Liver (tissue), 9 donors: ENCODE results near the gene CDH4. TPM values are rescaled to one million over a fixed set of nuclear protein-coding genes. Genes with fewer than 3 reads are reported as not detected.

ENCODE experiments used
- DNase-seq: peaks from one replicate; pipeline ENCODE4 v3.0.0-alpha.2; 2017; ENCODE audit warnings: low spot score
- H3K27ac ChIP-seq, 2 donors: one replicate each; pipeline ENCODE4 v1.7.0; 2013; ENCODE audit warnings: inconsistent platforms in 2 of 2, low read length in 2 of 2, control low read depth in 1 of 2, low read depth in 1 of 2, mild to moderate bottlenecking in 1 of 2
- H3K27me3 ChIP-seq, 4 donors: one replicate each; pipeline versions ENCODE4 v1.6.1 to v1.7.0; 2013; ENCODE audit warnings: low read length in 3 of 4, inconsistent platforms in 1 of 4, mild to moderate bottlenecking in 1 of 4, moderate library complexity in 1 of 4; ENCODE audit not compliant: control insufficient read depth in 4 of 4, insufficient read depth in 4 of 4
- H3K36me3 ChIP-seq, 4 donors: one replicate each; pipeline versions ENCODE4 v1.6.1 to v1.7.0; 2013; ENCODE audit warnings: low read length in 3 of 4, mild to moderate bottlenecking in 3 of 4, low read depth in 1 of 4, moderate library complexity in 1 of 4; ENCODE audit not compliant: control insufficient read depth in 4 of 4, insufficient read depth in 3 of 4
- H3K4me1 ChIP-seq, 4 donors: one replicate each; pipeline versions ENCODE4 v1.6.1 to v1.7.0; 2013; ENCODE audit warnings: low read length in 3 of 4, mild to moderate bottlenecking in 3 of 4, moderate library complexity in 1 of 4; ENCODE audit not compliant: control insufficient read depth in 4 of 4, insufficient read depth in 4 of 4
- H3K4me3 ChIP-seq, 3 donors: one replicate each; pipeline versions ENCODE4 v1.6.1 to v1.7.0; 2013; ENCODE audit warnings: low read length in 3 of 3, control low read depth in 1 of 3, low read depth in 1 of 3, mild to moderate bottlenecking in 1 of 3
- H3K9ac ChIP-seq, 2 donors: one replicate each; pipeline ENCODE4 v1.7.0; 2013; ENCODE audit warnings: low read length in 2 of 2, mild to moderate bottlenecking in 2 of 2, moderate library complexity in 2 of 2, control low read depth in 1 of 2, low read depth in 1 of 2
- H3K9me3 ChIP-seq, 4 donors: one replicate each; pipeline versions ENCODE4 v1.6.1 to v1.7.0; 2013; ENCODE audit warnings: low read length in 3 of 4; ENCODE audit not compliant: control insufficient read depth in 4 of 4
- EGR1 ChIP-seq, 2 donors: IDR thresholded peaks; 2 replicates each; pipeline ENCODE4 v1.6.1; 2016 to 2018; ENCODE audit warnings: antibody characterized with exemption in 2 of 2, low read depth in 2 of 2
- FOXA1 ChIP-seq: IDR thresholded peaks from 2 replicates; pipeline ENCODE4 v1.6.1; 2016; ENCODE audit warnings: antibody characterized with exemption
- FOXA2 ChIP-seq: IDR thresholded peaks from 2 replicates; pipeline ENCODE4 v1.6.1; 2016; ENCODE audit warnings: antibody characterized with exemption
- HNF4A ChIP-seq, 2 donors: conservative IDR thresholded peaks; 2 replicates each; pipeline ENCODE4 v1.6.1; 2016; ENCODE audit warnings: antibody characterized with exemption in 2 of 2, mild to moderate bottlenecking in 2 of 2
- HNF4G ChIP-seq: IDR thresholded peaks from 2 replicates; pipeline ENCODE4 v1.6.1; 2016; ENCODE audit warnings: antibody characterized with exemption
- JUND ChIP-seq, 2 donors: IDR thresholded peaks; 2 replicates each; pipeline ENCODE4 v1.6.1; 2016; ENCODE audit warnings: antibody characterized with exemption in 2 of 2
- NR2F2 ChIP-seq: IDR thresholded peaks from 2 replicates; pipeline ENCODE4 v1.6.1; 2016; ENCODE audit warnings: antibody characterized with exemption
- RAD21 ChIP-seq, 2 donors: IDR thresholded peaks; 2 replicates each; pipeline ENCODE4 v1.6.1; 2016; ENCODE audit warnings: antibody characterized with exemption in 2 of 2, mild to moderate bottlenecking in 2 of 2
- RXRA ChIP-seq, 2 donors: IDR thresholded peaks; 2 replicates each; pipeline ENCODE4 v1.6.1; 2017 to 2018; ENCODE audit warnings: antibody characterized with exemption in 2 of 2, mild to moderate bottlenecking in 1 of 2
- SP1 ChIP-seq: IDR thresholded peaks from 2 replicates; pipeline ENCODE4 v1.6.1; 2018; ENCODE audit warnings: antibody characterized with exemption, mild to moderate bottlenecking
- TAF1 ChIP-seq: conservative IDR thresholded peaks from 2 replicates; pipeline ENCODE4 v1.6.1; 2016; ENCODE audit warnings: antibody characterized with exemption, mild to moderate bottlenecking
- YY1 ChIP-seq: IDR thresholded peaks from 2 replicates; pipeline ENCODE4 v1.6.1; 2016; ENCODE audit warnings: antibody characterized with exemption, mild to moderate bottlenecking
- WGBS: extraction: QIAGEN DNeasy Blood & Tissue Kit; methylation state at CpG from one replicate; pipeline ENCODE4 v1.1.7; 2013; 5-methylcytosine and 5-hydroxymethylcytosine counted together
- polyA plus RNA-seq, 2 donors: library from polyadenylated mRNA; stranded (reverse) in 1 of 2; unstranded in 1 of 2; fragments of 200-250 nt in 1 of 2; fragments of >200 nt in 1 of 2; fragmentation: Nextera tagmentation in 1 of 2; extraction: Ambion mirVana in 1 of 2; gene quantifications; one replicate each; pipeline versions ENCODE4 v1.2.1 to v1.2.3, GENCODE V29; 2013 to 2015
- total RNA-seq, 2 donors: library from RNA; depleted of rRNA; stranded (reverse); fragments of >200 nt; gene quantifications; one replicate each; pipeline ENCODE4 v1.2.3, GENCODE V29; 2014
- TF ChIP-seq, protein P1 (sequence below): IDR thresholded peaks from 2 replicates; pipeline ENCODE4 v1.6.1; 2016; ENCODE audit warnings: antibody characterized with exemption
- TF ChIP-seq, protein P2 (sequence below): fragments of 150-350 bp; IDR thresholded peaks from 2 replicates; pipeline ENCODE4 v1.5.1; 2017; ENCODE audit warnings: improper control_type of control experiment, low read depth, low read length; ENCODE audit not compliant: missing input control
- TF ChIP-seq, protein P3 (sequence below): IDR thresholded peaks from 2 replicates; pipeline ENCODE4 v1.6.1; 2016; ENCODE audit warnings: antibody characterized with exemption
- TF ChIP-seq, protein P4 (sequence below): IDR thresholded peaks from 2 replicates; pipeline ENCODE4 v1.6.1; 2016; ENCODE audit warnings: antibody characterized with exemption, mild to moderate bottlenecking
- TF ChIP-seq, protein P5 (sequence below): IDR thresholded peaks from 2 replicates; pipeline ENCODE4 v1.6.1; 2016; ENCODE audit warnings: antibody characterized with exemption
- donor health status: healthy.
- donor health status: healthy.
- donor health status: healthy.
- donor health status: healthy.
- donor health status: healthy.

CDH4 gene
- total and polyA plus RNA-seq, 4 donors: 0.03 to 0.25 (median 0.19) TPM; not detected in 1

DNA sequence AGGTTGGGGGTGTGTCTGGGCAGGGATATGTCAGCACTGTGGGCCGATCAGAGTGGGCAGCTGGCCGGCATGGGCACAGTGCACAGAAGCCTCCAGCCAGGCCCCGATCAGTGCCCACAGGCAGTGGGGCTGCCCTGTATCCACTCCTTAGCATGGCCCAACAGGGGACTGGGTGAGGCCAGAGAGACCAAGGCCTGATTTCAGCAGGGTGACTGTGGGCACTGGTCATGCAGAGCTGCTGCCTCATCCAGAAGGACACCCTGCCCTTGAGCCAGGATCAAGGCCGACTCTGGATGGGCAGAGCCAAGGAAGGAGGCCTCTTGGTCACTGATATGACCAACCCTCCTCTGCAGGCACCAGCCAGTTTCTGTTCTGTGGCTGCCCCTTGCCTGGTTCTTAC, 159.7 kb downstream of the CDH4 start:
- H3K4me3 ChIP-seq: no peak overlapping the region
- no peak for DNase-seq
- no peak overlapping the region for H3K27ac ChIP-seq
- H3K36me3 ChIP-seq: no peaks in the 10 kb centered on the region
- peaks cover 0 to 11% (median 4%) of the 10 kb centered on the region in 4 donors for H3K9me3 ChIP-seq
- TF ChIP-seq, protein P1, sequence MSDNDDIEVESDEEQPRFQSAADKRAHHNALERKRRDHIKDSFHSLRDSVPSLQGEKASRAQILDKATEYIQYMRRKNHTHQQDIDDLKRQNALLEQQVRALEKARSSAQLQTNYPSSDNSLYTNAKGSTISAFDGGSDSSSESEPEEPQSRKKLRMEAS: no peak
- TF ChIP-seq EGR1 (IDR thresholded peaks at IDR 0.05; ENCODE audit: low read depth in 2 of 2) (no peak), TAF1 (no peak), NR2F2 (no peak), RXRA (IDR thresholded peaks at IDR 0.05) (no peak), HNF4G (no peak), FOXA2 (no peak), RAD21 (IDR thresholded peaks at IDR 0.05) (no peak), JUND (IDR thresholded peaks at IDR 0.05) (no peak), YY1 (no peak)
- TF ChIP-seq, protein P2, sequence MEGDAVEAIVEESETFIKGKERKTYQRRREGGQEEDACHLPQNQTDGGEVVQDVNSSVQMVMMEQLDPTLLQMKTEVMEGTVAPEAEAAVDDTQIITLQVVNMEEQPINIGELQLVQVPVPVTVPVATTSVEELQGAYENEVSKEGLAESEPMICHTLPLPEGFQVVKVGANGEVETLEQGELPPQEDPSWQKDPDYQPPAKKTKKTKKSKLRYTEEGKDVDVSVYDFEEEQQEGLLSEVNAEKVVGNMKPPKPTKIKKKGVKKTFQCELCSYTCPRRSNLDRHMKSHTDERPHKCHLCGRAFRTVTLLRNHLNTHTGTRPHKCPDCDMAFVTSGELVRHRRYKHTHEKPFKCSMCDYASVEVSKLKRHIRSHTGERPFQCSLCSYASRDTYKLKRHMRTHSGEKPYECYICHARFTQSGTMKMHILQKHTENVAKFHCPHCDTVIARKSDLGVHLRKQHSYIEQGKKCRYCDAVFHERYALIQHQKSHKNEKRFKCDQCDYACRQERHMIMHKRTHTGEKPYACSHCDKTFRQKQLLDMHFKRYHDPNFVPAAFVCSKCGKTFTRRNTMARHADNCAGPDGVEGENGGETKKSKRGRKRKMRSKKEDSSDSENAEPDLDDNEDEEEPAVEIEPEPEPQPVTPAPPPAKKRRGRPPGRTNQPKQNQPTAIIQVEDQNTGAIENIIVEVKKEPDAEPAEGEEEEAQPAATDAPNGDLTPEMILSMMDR: no peak
- TF ChIP-seq, protein P3, sequence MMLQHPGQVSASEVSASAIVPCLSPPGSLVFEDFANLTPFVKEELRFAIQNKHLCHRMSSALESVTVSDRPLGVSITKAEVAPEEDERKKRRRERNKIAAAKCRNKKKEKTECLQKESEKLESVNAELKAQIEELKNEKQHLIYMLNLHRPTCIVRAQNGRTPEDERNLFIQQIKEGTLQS: no peak
- H3K4me1 ChIP-seq: no peaks in the 10 kb centered on the region
- WGBS: 72% methylated on average over 4 of the region's 4 CpGs
- no peak overlapping the region for H3K9ac ChIP-seq
- no peaks in the 10 kb centered on the region for H3K27me3 ChIP-seq

DNA sequence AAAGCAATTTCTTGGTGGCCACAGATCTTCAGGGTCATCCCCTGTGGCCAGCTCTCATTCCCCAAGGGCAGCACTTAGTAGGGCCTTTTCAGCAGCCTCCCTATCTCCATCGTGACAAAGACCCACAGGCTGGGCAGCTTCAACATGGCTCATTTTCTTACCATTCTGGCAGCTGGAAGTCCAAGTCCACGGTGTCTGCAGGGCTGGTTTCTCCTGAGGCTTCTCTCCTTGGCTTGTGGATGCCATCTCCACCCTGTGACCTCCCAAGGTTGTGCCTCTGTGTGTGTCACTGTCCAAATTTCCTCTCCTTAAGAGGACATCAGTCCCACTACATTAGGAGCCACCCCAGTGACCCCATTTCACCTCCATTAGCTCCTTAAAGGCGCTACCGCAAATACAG, 161.7 kb downstream of the CDH4 start:
- H3K9ac ChIP-seq: no peak overlapping the region
- no peak for DNase-seq
- H3K4me1 ChIP-seq: no peaks in the 10 kb centered on the region
- 85% methylated on average over 4 of the region's 4 CpGs for WGBS
- no peak overlapping the region for H3K4me3 ChIP-seq
- H3K27ac ChIP-seq: no peak overlapping the region
- TF ChIP-seq RXRA (IDR thresholded peaks at IDR 0.05) (no peak), RAD21 (IDR thresholded peaks at IDR 0.05) (no peak), YY1 (no peak), FOXA1 (no peak), SP1 (no peak), EGR1 (IDR thresholded peaks at IDR 0.05; ENCODE audit: low read depth in 2 of 2) (no peak), FOXA2 (no peak), HNF4A (conservative IDR thresholded peaks at IDR 0.05) (no peak)
- TF ChIP-seq, protein P3: no peak
- TF ChIP-seq, protein P4, sequence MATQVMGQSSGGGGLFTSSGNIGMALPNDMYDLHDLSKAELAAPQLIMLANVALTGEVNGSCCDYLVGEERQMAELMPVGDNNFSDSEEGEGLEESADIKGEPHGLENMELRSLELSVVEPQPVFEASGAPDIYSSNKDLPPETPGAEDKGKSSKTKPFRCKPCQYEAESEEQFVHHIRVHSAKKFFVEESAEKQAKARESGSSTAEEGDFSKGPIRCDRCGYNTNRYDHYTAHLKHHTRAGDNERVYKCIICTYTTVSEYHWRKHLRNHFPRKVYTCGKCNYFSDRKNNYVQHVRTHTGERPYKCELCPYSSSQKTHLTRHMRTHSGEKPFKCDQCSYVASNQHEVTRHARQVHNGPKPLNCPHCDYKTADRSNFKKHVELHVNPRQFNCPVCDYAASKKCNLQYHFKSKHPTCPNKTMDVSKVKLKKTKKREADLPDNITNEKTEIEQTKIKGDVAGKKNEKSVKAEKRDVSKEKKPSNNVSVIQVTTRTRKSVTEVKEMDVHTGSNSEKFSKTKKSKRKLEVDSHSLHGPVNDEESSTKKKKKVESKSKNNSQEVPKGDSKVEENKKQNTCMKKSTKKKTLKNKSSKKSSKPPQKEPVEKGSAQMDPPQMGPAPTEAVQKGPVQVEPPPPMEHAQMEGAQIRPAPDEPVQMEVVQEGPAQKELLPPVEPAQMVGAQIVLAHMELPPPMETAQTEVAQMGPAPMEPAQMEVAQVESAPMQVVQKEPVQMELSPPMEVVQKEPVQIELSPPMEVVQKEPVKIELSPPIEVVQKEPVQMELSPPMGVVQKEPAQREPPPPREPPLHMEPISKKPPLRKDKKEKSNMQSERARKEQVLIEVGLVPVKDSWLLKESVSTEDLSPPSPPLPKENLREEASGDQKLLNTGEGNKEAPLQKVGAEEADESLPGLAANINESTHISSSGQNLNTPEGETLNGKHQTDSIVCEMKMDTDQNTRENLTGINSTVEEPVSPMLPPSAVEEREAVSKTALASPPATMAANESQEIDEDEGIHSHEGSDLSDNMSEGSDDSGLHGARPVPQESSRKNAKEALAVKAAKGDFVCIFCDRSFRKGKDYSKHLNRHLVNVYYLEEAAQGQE: no peak
- TF ChIP-seq, protein P1: no peak
- TF ChIP-seq, protein P5, sequence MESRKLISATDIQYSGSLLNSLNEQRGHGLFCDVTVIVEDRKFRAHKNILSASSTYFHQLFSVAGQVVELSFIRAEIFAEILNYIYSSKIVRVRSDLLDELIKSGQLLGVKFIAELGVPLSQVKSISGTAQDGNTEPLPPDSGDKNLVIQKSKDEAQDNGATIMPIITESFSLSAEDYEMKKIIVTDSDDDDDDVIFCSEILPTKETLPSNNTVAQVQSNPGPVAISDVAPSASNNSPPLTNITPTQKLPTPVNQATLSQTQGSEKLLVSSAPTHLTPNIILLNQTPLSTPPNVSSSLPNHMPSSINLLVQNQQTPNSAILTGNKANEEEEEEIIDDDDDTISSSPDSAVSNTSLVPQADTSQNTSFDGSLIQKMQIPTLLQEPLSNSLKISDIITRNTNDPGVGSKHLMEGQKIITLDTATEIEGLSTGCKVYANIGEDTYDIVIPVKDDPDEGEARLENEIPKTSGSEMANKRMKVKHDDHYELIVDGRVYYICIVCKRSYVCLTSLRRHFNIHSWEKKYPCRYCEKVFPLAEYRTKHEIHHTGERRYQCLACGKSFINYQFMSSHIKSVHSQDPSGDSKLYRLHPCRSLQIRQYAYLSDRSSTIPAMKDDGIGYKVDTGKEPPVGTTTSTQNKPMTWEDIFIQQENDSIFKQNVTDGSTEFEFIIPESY: no peak
- TF ChIP-seq, protein P2: no peak
- no peaks in the 10 kb centered on the region for H3K36me3 ChIP-seq
- H3K9me3 ChIP-seq: peaks cover 0 to 11% (median 4%) of the 10 kb centered on the region in 4 donors
- no peaks in the 10 kb centered on the region for H3K27me3 ChIP-seq
